Endodermal cell (in vitro differentiated cells): ENCODE measurements around the gene EPSTI1. TPM values are rescaled to one million over a fixed set of nuclear protein-coding genes. Genes with fewer than 3 reads are reported as not detected.

Source experiments
- DNase-seq: peaks from one replicate; pipeline ENCODE4 v3.0.0-alpha.2; 2017
- H3K27ac ChIP-seq: 2 replicates; pipeline ENCODE4 v1.5.1; 2013; ENCODE audit warnings: mild to moderate bottlenecking, low read depth, low read length, moderate library complexity
- H3K27me3 ChIP-seq: 2 replicates; pipeline ENCODE4 v1.6.1; 2013; ENCODE audit warnings: mild to moderate bottlenecking, low read length, moderate library complexity; ENCODE audit not compliant: insufficient read depth, control insufficient read depth, poor library complexity, severe bottlenecking
- H3K36me3 ChIP-seq: 2 replicates; pipeline ENCODE4 v1.7.0; 2013; ENCODE audit warnings: mild to moderate bottlenecking, low read length, moderate library complexity; ENCODE audit not compliant: control insufficient read depth, insufficient read depth
- H3K4me1 ChIP-seq: one replicate; pipeline ENCODE4 v1.7.0; 2013; ENCODE audit warnings: low read length; ENCODE audit not compliant: control insufficient read depth, insufficient read depth
- H3K4me3 ChIP-seq: 2 replicates; pipeline ENCODE4 v1.5.1; 2013; ENCODE audit warnings: mild to moderate bottlenecking, low read length, moderate library complexity
- H3K9ac ChIP-seq: 2 replicates; pipeline ENCODE4 v1.6.1; 2013; ENCODE audit warnings: mild to moderate bottlenecking, low read length, moderate library complexity; ENCODE audit not compliant: poor library complexity, severe bottlenecking; ENCODE audit errors: extremely low read depth
- H3K9me3 ChIP-seq: 2 replicates; pipeline ENCODE4 v1.6.1; 2013; ENCODE audit warnings: mild to moderate bottlenecking, low read length, moderate library complexity; ENCODE audit not compliant: control insufficient read depth
- H3K27ac Mint-ChIP-seq: 2 replicates; pipeline ENCODE4 v1.8.0; 2020; ENCODE audit warnings: mixed read lengths
- H3K27me3 Mint-ChIP-seq: 2 replicates; pipeline ENCODE4 v1.8.0; 2021; ENCODE audit warnings: mild to moderate bottlenecking, mixed read lengths; ENCODE audit not compliant: insufficient read depth
- H3K36me3 Mint-ChIP-seq: 2 replicates; pipeline ENCODE4 v1.8.0; 2020; ENCODE audit warnings: low read depth, mixed read lengths
- H3K4me1 Mint-ChIP-seq: 2 replicates; pipeline ENCODE4 v1.8.0; 2020; ENCODE audit warnings: mixed read lengths
- H3K4me3 Mint-ChIP-seq: 2 replicates; pipeline ENCODE4 v1.8.0; 2020; ENCODE audit warnings: mild to moderate bottlenecking, moderate library complexity, mixed read lengths
- H3K9me3 Mint-ChIP-seq: 2 replicates; pipeline ENCODE4 v1.8.0; 2020; ENCODE audit warnings: mild to moderate bottlenecking, mixed read lengths
- WGBS, 2 experiments: methylation state at CpG; one replicate each; pipeline versions ENCODE4 v1.1.5 to v1.1.7; 2013; ENCODE audit warnings: missing lambda C conversion rate in 2 of 2, mixed read lengths in 1 of 2; ENCODE audit not compliant: insufficient coverage in 1 of 2, insufficient read length in 1 of 2; 5-methylcytosine and 5-hydroxymethylcytosine counted together
- total RNA-seq, 2 donors: library from RNA; stranded (reverse); fragmentation: NEBNext Ultra II Directional in 1 of 2; extraction: Animal tissue kit (Norgen Biotek cat#: 25700) in 1 of 2; gene quantifications; 2 replicates in 1 of 2; 3 replicates in 1 of 2; pipeline ENCODE4 v1.2.1, GENCODE V29; 2021
- TF ChIP-seq, protein P1 (sequence below): fragments of 200-600 bp; sonication (generic); conservative IDR thresholded peaks from 2 replicates; pipeline ENCODE4 v1.5.0; 2021; ENCODE audit warnings: antibody characterized with exemption, mild to moderate bottlenecking

The EPSTI1 gene
- total RNA-seq, 2 donors from 2014 or later: 33.8 to 101 TPM

DNA sequence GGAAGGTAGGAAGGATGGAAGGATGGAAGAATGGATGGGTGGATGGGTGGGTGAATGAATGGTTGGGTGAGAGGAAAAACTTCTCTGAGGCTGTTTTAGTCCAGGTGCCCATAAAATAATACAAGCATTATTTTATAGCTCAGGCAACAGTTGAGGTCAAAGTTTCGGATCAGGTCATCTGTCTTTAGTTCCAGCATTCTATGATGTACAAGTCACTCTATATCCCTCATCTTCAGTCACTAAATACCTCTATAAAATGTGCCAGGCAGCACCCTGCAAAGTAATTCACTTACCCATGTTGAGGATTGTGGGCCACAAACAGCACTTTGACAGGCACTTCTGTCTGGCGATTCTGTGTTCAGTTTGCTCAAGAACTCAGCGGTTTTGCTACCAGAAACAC, 66.0 kb downstream of the EPSTI1 start:
- peaks cover 31% of the 10 kb centered on the region for H3K36me3 Mint-ChIP-seq
- no peak overlapping the region for H3K4me3 Mint-ChIP-seq
- no peaks in the 10 kb centered on the region for H3K4me1 ChIP-seq
- H3K27ac ChIP-seq: no peak overlapping the region
- H3K36me3 ChIP-seq: peaks cover 87% of the 10 kb centered on the region
- peaks cover 4% of the 10 kb centered on the region for H3K9me3 Mint-ChIP-seq
- H3K27me3 Mint-ChIP-seq: no peaks in the 10 kb centered on the region
- peaks cover 5% of the 10 kb centered on the region for H3K4me1 Mint-ChIP-seq
- WGBS, 2 experiments: 93 to 97% methylated on average over 3 of the region's 3 CpGs
- no peak overlapping the region for H3K27ac Mint-ChIP-seq
- no peak for DNase-seq
- no peaks in the 10 kb centered on the region for H3K27me3 ChIP-seq
- no peak overlapping the region for H3K9ac ChIP-seq
- peaks cover 10% of the 10 kb centered on the region for H3K9me3 ChIP-seq
- no peak overlapping the region for H3K4me3 ChIP-seq
- TF ChIP-seq, protein P1, sequence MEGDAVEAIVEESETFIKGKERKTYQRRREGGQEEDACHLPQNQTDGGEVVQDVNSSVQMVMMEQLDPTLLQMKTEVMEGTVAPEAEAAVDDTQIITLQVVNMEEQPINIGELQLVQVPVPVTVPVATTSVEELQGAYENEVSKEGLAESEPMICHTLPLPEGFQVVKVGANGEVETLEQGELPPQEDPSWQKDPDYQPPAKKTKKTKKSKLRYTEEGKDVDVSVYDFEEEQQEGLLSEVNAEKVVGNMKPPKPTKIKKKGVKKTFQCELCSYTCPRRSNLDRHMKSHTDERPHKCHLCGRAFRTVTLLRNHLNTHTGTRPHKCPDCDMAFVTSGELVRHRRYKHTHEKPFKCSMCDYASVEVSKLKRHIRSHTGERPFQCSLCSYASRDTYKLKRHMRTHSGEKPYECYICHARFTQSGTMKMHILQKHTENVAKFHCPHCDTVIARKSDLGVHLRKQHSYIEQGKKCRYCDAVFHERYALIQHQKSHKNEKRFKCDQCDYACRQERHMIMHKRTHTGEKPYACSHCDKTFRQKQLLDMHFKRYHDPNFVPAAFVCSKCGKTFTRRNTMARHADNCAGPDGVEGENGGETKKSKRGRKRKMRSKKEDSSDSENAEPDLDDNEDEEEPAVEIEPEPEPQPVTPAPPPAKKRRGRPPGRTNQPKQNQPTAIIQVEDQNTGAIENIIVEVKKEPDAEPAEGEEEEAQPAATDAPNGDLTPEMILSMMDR: no peak

DNA sequence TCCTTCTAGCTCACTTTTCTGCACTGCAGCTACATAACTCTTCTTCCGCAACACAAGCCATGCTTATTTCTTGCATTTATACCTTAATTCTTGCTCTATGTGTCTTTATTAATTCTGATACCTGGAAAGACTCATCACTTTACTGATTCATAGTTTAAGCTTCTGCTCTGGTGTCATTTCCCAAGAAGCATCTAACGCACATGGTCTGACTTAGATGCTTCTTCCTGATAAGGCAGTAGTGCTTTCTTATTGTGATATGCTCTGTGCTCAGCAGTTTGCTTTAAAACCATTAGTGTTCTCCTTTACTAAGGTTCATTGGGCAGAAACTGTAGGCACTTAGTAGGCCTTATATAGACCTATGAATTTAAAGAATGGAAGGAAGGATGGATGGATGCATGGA, 66.4 kb downstream of the EPSTI1 start:
- Mint-ChIP-seq H3K4me3 (no peak overlapping the region), H3K27me3 (no peaks in the 10 kb centered on the region), H3K9me3 (peaks cover 4% of the 10 kb centered on the region), H3K4me1 (peaks cover 5% of the 10 kb centered on the region), H3K36me3 (peaks cover 31% of the 10 kb centered on the region), H3K27ac (no peak overlapping the region)
- no peak overlapping the region for H3K9ac ChIP-seq
- TF ChIP-seq, protein P1: no peak
- peaks cover 88% of the 10 kb centered on the region for H3K36me3 ChIP-seq
- no peaks in the 10 kb centered on the region for H3K27me3 ChIP-seq
- no peak for DNase-seq
- WGBS, 2 experiments: 98 to 100% methylated on average over 2 of the region's 2 CpGs
- H3K4me1 ChIP-seq: no peaks in the 10 kb centered on the region
- no peak overlapping the region for H3K27ac ChIP-seq
- no peak overlapping the region for H3K4me3 ChIP-seq
- H3K9me3 ChIP-seq: peaks cover 10% of the 10 kb centered on the region

DNA sequence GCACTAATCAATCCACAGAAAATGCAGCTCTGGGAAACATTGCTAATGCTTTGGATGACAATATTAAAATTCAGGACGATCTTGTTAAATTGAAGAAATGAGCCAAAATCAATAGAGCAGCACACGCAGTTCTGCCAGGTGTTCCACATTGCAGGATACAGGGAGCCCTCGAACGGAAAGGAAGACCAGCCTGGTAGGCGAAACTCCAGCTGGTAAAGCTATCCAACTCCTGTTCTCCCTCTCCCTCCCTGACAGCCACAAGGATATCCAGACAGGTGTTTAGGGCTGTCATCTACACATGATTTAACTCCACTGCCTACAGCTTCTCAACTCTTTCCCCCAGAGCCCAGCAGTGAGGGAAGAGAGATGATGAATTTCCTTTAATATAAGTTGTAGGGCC, 67.7 kb downstream of the EPSTI1 start:
- H3K4me3 Mint-ChIP-seq: no peak overlapping the region
- TF ChIP-seq, protein P1: no peak
- Histone ChIP-seq H3K27ac (no peak overlapping the region), H3K4me1 (no peaks in the 10 kb centered on the region), H3K9ac (no peak overlapping the region), H3K4me3 (no peak overlapping the region), H3K9me3 (peaks cover 4% of the 10 kb centered on the region), H3K27me3 (no peaks in the 10 kb centered on the region), H3K36me3 (peaks cover 92% of the 10 kb centered on the region)
- no peaks in the 10 kb centered on the region for H3K27me3 Mint-ChIP-seq
- H3K4me1 Mint-ChIP-seq: peaks cover 5% of the 10 kb centered on the region
- H3K27ac Mint-ChIP-seq: no peak overlapping the region
- peaks cover 32% of the 10 kb centered on the region for H3K36me3 Mint-ChIP-seq
- WGBS, 2 experiments: 95 to 99% methylated on average over 4 to 5 of the region's 5 CpGs
- H3K9me3 Mint-ChIP-seq: peaks cover 4% of the 10 kb centered on the region
- DNase-seq: no peak
